GM18517 (cell line): ENCODE measurements around the gene CIART.
"Not testable (repeated sequence)": the region's sequence is repeated elsewhere in the genome, so short reads cannot be mapped to it uniquely, and the experiment has no call there.

Experiments used
- ATAC-seq: cut with Tn5 transposase; IDR thresholded peaks from one replicate; pipeline ENCODE4 v1.9.1; 2021; ENCODE audit warnings: mild to moderate bottlenecking, moderate library complexity; ENCODE audit not compliant: unreplicated experiment

The CIART gene

DNA sequence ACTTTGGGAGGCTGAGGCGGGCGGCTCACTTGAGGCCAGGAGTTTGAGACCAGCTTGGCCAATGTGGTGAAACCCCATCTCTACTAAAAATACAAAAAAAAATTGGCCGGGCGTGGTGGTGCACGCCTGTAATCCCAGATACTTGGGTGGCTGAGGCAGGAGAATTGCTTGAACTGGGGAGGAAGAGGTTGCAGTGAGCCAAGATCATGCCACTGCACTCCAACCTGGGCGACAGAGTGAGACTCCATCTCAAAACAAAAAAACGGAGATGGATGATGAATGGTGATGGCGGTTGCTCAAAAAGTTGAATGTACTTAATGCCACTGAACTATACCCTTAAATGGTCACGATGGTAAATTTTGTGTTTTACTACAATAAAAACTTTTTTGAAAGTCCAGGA is 26.2 kb downstream of the CIART start:
- not testable (repeated sequence) for ATAC-seq

DNA sequence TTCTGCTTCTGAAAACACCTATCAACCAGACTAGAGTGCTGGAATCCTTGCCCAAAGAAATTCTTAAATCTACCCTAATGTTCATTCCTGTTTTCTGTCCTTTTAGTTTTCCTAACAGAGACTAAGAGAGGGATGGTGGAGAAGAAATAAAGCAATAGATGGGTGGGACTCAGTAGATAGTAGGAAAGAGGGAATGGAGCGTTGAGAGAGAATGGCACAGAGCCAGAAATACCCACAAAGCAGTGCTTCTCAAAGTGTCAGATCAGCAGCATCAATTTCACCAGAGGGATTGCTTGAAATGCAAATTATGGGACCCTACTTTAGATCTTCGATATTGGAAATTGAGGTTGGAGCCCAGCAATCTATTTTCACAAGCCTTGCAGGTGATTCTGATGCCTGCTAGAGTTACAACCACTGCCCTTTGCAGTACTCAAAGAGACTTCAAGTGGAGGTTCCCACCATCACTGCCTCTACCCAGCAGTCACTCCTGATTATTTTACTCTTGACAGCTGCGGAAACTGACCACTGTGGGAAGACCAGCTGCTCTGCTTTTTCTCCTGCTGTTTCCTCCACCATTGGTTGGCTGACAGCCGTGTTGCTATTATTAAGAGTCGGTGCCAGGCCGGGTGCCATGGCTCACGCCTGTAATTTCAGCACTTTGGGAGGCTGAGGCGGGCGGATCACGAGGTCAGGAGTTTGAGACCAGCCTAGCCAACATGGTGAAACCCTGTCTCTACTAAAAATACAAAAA is 27.6 kb downstream of the CIART start:
- ATAC-seq: no peak

DNA sequence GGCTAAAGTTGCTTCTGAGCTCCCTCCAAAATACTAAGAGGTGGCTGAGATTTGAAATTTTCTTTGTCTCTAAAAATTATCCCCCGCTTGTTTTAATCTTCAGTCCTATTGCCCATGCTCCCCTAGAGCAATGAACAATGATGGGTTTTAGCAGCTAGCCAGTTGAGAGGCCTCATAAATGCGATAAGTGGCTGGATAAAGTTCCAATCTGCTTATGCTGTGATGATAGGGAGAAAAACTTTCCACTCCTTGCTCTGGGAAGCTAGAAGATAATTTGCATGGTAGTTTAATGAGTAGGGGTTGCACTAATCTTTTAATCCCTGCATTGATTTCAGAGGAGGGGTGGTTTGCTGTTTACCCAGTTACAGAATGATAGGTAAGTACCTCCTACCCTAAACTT is 29.4 kb downstream of the CIART start:
- no peak for ATAC-seq

DNA sequence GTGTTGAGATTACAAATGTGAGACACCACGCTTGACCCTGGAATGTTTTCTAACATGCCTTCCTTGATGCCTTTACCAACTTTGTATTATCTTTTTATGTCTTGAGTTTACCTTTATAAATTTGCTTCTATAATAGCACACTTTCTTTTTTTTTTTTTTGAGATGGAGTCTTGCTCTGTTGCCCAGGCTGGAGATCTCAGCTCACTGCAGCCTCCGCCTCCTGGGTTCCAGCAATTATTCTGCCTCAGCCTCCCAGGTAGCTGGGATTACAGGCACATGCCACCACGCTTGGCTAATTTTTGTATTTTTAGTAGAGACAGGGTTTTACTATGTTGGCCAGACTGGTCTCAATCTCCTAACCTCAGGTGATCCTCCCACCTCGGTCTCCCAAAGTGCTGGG is 32.3 kb downstream of the CIART start:
- ATAC-seq: not testable (repeated sequence)

DNA sequence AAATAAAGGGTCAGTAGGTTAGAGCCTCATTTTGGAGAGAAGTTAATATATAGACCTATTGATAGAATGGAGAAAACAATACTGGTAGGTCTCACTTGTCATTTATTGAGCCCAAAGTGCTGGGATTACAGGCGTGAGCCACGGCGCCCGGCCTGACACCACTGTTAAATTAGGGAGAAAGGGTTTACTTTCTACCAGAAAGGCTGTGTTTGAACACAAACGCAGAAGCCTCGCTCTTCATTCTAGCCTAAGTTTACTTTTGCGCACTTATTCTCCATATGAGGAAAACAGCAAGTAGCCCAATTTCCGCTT is 38.3 kb downstream of the CIART start:
- ATAC-seq: no peak

DNA sequence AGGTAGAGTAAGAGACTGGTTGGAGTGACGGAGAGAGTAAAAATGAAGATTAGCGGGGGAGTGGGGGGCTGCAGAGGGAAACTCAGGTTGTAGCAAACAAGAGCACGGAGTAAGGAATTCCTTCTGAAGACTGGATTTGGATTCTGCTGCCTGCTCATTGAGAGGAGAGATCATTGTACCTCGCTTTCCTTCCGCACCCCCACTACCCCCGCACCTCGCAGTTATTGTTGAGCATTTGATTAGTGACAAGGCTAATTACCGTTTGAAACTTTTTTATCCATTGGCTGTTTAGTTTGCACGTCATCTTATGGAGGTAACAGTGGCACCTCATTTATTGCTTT is 39.4 kb downstream of the CIART start:
- no peak for ATAC-seq

DNA sequence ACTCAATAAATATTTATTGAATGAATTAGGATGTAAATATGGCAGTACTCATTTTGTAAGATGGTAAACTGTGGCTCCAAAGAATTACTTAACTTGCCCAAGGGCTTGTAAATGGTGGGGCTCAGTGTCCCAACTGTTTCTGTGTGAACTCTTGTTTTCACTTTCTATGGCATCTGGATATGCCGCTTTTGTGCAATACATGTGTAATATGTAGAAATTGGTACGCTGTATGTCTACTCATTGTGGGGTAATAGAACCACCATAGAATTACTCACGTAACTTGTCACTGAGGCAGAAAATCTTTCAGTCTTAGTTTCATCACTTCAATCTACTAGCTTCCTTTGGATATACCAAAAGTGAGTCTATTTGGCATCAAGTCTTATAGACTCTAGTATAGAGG is 40.0 kb downstream of the CIART start:
- no peak for ATAC-seq

DNA sequence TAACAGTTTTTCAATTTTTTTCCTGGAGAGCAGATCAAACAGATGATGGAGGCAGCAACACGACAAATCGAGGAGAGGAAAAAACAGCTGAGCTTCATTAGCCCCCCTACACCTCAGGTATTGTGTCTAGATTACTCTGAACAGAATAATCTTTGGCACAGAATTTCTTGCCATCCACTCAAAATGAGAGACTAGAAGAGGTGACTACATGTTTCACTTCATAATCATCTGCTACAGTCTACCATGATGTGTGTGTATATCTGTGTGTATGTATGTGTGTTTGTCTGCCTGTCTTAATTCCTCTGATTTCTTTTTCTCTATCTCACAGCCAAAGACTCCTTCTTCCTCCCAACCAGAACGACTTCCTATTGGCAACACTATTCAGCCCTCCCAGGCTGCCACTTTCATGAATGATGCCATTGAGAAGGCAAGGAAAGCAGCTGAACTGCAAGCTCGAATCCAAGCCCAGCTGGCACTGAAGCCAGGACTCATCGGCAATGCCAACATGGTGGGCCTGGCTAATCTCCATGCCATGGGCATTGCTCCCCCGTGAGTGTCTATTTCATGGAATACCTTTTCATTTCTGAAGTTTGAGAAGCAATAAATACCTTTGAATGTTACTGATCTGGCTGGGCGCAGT is 50.4 kb downstream of the CIART start:
- ATAC-seq: no peak
